Testis (tissue), 2 donors: Measurements from ENCODE around the gene SIPA1L2.

ENCODE experiments used
- POLR2A ChIP-seq: fragments of 450-650 bp; IDR thresholded peaks from one replicate; pipeline ENCODE4 v1.6.1; 2017; ENCODE audit warnings: antibody characterized with exemption, mild to moderate bottlenecking, moderate library complexity
- TF ChIP-seq, protein P1 (sequence below), 3 experiments: fragments of 450-650 bp in 2 of 3; fragments of 200-600 bp in 1 of 3; sonication (generic) in 1 of 3; IDR thresholded peaks; one replicate each; pipeline ENCODE4 v1.5.1; 2016 to 2019; ENCODE audit warnings: antibody characterized with exemption in 3 of 3, mild to moderate bottlenecking in 2 of 3, moderate library complexity in 1 of 3

GRCh38 chr1:232610192-232610901, 19.6 kb downstream of the SIPA1L2 start:
- TF ChIP-seq, protein P1, sequence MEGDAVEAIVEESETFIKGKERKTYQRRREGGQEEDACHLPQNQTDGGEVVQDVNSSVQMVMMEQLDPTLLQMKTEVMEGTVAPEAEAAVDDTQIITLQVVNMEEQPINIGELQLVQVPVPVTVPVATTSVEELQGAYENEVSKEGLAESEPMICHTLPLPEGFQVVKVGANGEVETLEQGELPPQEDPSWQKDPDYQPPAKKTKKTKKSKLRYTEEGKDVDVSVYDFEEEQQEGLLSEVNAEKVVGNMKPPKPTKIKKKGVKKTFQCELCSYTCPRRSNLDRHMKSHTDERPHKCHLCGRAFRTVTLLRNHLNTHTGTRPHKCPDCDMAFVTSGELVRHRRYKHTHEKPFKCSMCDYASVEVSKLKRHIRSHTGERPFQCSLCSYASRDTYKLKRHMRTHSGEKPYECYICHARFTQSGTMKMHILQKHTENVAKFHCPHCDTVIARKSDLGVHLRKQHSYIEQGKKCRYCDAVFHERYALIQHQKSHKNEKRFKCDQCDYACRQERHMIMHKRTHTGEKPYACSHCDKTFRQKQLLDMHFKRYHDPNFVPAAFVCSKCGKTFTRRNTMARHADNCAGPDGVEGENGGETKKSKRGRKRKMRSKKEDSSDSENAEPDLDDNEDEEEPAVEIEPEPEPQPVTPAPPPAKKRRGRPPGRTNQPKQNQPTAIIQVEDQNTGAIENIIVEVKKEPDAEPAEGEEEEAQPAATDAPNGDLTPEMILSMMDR (IDR thresholded peaks at IDR 0.05) = no peak
- no peak for TF ChIP-seq POLR2A
